Spleen (tissue), 11 donors: ENCODE results near the gene YTHDF1. TPM values are rescaled to one million over a fixed set of nuclear protein-coding genes. Genes with fewer than 3 reads are reported as not detected.

Experiments
- DNase-seq: peaks from one replicate; pipeline ENCODE4 v3.0.0-alpha.2; 2020
- H3K27ac ChIP-seq, 8 donors: fragments of 200-600 bp; sonication (generic) in 7 of 8; 1 replicate in 4 of 8; 2 replicates in 4 of 8; pipeline versions ENCODE4 v1.5.0 to v1.8.0; 2016 to 2021; ENCODE audit warnings: inconsistent platforms in 4 of 8, mild to moderate bottlenecking in 4 of 8, moderate library complexity in 1 of 8
- H3K27me3 ChIP-seq, 7 donors: fragments of 200-600 bp; sonication (generic) in 6 of 7; replicated peaks in 1 of 7; 1 replicate in 4 of 7; 2 replicates in 3 of 7; pipeline versions ENCODE4 v1.5.0 to v1.8.0; 2016 to 2021; ENCODE audit warnings: inconsistent platforms in 3 of 7, mild to moderate bottlenecking in 1 of 7
- H3K36me3 ChIP-seq, 6 donors: fragments of 200-600 bp; sonication (generic) in 5 of 6; 1 replicate in 4 of 6; 2 replicates in 2 of 6; pipeline versions ENCODE4 v1.5.0 to v1.8.0; 2016 to 2021; ENCODE audit warnings: inconsistent platforms in 2 of 6
- H3K4me1 ChIP-seq, 6 donors: fragments of 200-600 bp; sonication (generic) in 5 of 6; 1 replicate in 3 of 6; 2 replicates in 3 of 6; pipeline versions ENCODE4 v1.5.0 to v1.8.0; 2016 to 2021; ENCODE audit warnings: inconsistent platforms in 3 of 6
- H3K4me3 ChIP-seq, 8 donors: fragments of 200-600 bp; sonication (generic) in 7 of 8; 1 replicate in 4 of 8; 2 replicates in 4 of 8; pipeline versions ENCODE4 v1.5.0 to v1.8.0; 2016 to 2021; ENCODE audit warnings: inconsistent platforms in 4 of 8, mild to moderate bottlenecking in 4 of 8, moderate library complexity in 2 of 8
- H3K9me3 ChIP-seq, 8 donors: fragments of 200-600 bp; sonication (generic) in 7 of 8; 1 replicate in 4 of 8; 2 replicates in 4 of 8; pipeline versions ENCODE4 v1.5.0 to v1.8.0; 2016 to 2021; ENCODE audit warnings: inconsistent platforms in 4 of 8
- POLR2A ChIP-seq, 3 donors: fragments of 450-650 bp; IDR thresholded peaks; one replicate each; pipeline ENCODE4 v1.5.1; 2017; ENCODE audit warnings: antibody characterized with exemption in 3 of 3, mild to moderate bottlenecking in 1 of 3
- POLR2AphosphoS5 ChIP-seq, 3 donors: sonication (generic); formaldehyde crosslinking; IDR thresholded peaks; one replicate each; pipeline ENCODE4 v1.5.1; 2017; ENCODE audit warnings: antibody characterized with exemption in 3 of 3
- WGBS, 5 donors: extraction: QIAGEN DNeasy Blood & Tissue Kit in 3 of 5; methylation state at CpG; one replicate each; pipeline versions ENCODE4 v1.1.5 to v1.1.7; 2013 to 2018; 5-methylcytosine and 5-hydroxymethylcytosine counted together
- intact Hi-C: fragments of 100-400 bp; cut with DNase I; formaldehyde crosslinking; loops from one replicate; pipeline ENCODE4 v1.15.0; 2023; ENCODE audit warnings: low total_unique reads
- polyA plus RNA-seq, 3 donors: library from polyadenylated mRNA; stranded (reverse); fragments of 200-250 nt; gene quantifications; one replicate each; pipeline ENCODE4 v1.2.1, GENCODE V29; 2013
- total RNA-seq, 7 donors: library from RNA; depleted of rRNA in 3 of 7; stranded (reverse); fragments of >200 nt in 3 of 7; fragmentation: NEBNext Ultra II Directional in 4 of 7; extraction: Animal tissue kit (Norgen Biotek cat#: 25700) in 4 of 7; gene quantifications; one replicate each; pipeline versions ENCODE4 v1.1.0 to v1.2.1, GENCODE V29; 2016 to 2021
- TF ChIP-seq, protein P1 (sequence below), 11 experiments: fragments of 200-600 bp in 7 of 11; fragments of 450-650 bp in 4 of 11; sonication (generic) in 4 of 11; IDR thresholded peaks in 8 of 11; conservative IDR thresholded peaks in 3 of 11; 1 replicate in 7 of 11; 2 replicates in 4 of 11; pipeline versions ENCODE4 v1.4.0 to v1.8.0; 2016 to 2021; ENCODE audit warnings: antibody characterized with exemption in 11 of 11, inconsistent platforms in 4 of 11, mild to moderate bottlenecking in 1 of 11
- donor health status: healthy with polysubstance abuse.
- donor health status: DM: no; HTN: no; CAD: no; lungs with moderate emphysema.
- donor health status: DM: no; HTN: no; CAD: no.
- donor health status: Bipolar disorder and iron deficiency.
- donor health status: healthy.
- donor health status: DM: no; HTN: no; CAD: no.
- donor health status: DM: yes; HTN: yes; CAD: no.

YTHDF1 gene
- total and polyA plus RNA-seq, 10 donors = 18.8 to 41.6 (median 33.0) TPM

DNA sequence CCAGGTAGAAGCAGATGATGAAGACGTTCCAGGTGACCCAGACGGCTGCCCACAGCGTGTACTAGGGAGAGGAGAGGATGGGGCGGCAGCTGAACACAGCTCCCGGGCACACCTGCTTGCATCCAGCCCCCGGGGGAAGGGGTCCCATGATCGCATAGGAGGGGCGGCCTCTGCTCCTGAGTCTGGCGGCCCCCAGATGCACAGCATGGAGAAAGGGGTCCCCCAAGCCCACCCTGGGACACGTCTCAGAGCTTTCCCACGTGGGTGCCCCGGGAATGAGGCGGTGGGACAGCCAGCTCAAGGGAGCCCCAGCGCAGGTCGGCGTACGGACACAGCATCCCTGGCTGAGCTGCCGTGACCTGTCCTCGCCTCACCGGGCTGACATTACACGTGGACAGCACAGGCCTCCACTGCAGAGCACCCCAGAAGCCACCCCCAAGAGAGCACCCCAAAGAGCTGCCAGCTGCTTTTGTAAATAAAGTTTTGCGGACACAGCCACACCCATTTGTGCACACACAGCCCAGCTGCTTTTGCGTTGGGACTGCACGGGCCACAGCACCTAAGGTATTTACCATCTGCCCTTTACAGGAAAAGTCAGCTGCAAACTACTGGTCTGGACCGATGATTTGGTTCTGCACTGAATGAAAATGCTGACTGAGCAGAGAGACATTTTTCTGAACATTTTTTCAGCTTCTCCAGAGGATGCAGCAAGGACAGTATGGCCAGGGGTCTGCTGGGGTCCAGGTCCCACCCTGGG lies 33.1 kb upstream of the YTHDF1 start:
- TF ChIP-seq POLR2AphosphoS5 (IDR thresholded peaks at IDR 0.05) = no peak
- TF ChIP-seq, protein P1, sequence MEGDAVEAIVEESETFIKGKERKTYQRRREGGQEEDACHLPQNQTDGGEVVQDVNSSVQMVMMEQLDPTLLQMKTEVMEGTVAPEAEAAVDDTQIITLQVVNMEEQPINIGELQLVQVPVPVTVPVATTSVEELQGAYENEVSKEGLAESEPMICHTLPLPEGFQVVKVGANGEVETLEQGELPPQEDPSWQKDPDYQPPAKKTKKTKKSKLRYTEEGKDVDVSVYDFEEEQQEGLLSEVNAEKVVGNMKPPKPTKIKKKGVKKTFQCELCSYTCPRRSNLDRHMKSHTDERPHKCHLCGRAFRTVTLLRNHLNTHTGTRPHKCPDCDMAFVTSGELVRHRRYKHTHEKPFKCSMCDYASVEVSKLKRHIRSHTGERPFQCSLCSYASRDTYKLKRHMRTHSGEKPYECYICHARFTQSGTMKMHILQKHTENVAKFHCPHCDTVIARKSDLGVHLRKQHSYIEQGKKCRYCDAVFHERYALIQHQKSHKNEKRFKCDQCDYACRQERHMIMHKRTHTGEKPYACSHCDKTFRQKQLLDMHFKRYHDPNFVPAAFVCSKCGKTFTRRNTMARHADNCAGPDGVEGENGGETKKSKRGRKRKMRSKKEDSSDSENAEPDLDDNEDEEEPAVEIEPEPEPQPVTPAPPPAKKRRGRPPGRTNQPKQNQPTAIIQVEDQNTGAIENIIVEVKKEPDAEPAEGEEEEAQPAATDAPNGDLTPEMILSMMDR (IDR thresholded peaks at IDR 0.05 in 8 of 11, conservative IDR thresholded peaks at IDR 0.05 in 3 of 11) = no peak
- no peak for TF ChIP-seq POLR2A (IDR thresholded peaks at IDR 0.05)
- intact Hi-C loops = no loop called here
- DNase-seq = no peak
- H3K27ac ChIP-seq = no peak overlapping the region
- no peaks in the 10 kb centered on the region for H3K36me3 ChIP-seq
- 71 to 79% (median 78%) methylated on average over 19 to 25 of the region's 25 CpGs for WGBS, 5 donors
- H3K4me3 ChIP-seq = no peak overlapping the region
- peaks cover 0 to 100% (median 61%) of the 10 kb centered on the region in 7 donors for H3K27me3 ChIP-seq
- peaks cover 7 to 29% (median 13%) of the 10 kb centered on the region in 6 donors for H3K4me1 ChIP-seq
- no peaks in the 10 kb centered on the region for H3K9me3 ChIP-seq

GRCh38 chr20:63247671-63248228 lies 31.8 kb upstream of the YTHDF1 start:
- Histone ChIP-seq H3K4me3 (no peak overlapping the region), H3K27me3 (peaks cover 0 to 94% (median 48%) of the 10 kb centered on the region in 7 donors), H3K36me3 (no peaks in the 10 kb centered on the region), H3K27ac (no peak overlapping the region), H3K9me3 (no peaks in the 10 kb centered on the region), H3K4me1 (peaks cover 0 to 16% (median under 1%) of the 10 kb centered on the region in 6 donors)
- TF ChIP-seq POLR2A (IDR thresholded peaks at IDR 0.05) (no peak), POLR2AphosphoS5 (IDR thresholded peaks at IDR 0.05) (no peak)
- TF ChIP-seq, protein P1 (IDR thresholded peaks at IDR 0.05 in 8 of 11, conservative IDR thresholded peaks at IDR 0.05 in 3 of 11) = no peak
- intact Hi-C loops = no loop called here
- 62 to 78% (median 69%) methylated on average over 21 to 24 of the region's 24 CpGs for WGBS, 5 donors
- DNase-seq = no peak

DNA sequence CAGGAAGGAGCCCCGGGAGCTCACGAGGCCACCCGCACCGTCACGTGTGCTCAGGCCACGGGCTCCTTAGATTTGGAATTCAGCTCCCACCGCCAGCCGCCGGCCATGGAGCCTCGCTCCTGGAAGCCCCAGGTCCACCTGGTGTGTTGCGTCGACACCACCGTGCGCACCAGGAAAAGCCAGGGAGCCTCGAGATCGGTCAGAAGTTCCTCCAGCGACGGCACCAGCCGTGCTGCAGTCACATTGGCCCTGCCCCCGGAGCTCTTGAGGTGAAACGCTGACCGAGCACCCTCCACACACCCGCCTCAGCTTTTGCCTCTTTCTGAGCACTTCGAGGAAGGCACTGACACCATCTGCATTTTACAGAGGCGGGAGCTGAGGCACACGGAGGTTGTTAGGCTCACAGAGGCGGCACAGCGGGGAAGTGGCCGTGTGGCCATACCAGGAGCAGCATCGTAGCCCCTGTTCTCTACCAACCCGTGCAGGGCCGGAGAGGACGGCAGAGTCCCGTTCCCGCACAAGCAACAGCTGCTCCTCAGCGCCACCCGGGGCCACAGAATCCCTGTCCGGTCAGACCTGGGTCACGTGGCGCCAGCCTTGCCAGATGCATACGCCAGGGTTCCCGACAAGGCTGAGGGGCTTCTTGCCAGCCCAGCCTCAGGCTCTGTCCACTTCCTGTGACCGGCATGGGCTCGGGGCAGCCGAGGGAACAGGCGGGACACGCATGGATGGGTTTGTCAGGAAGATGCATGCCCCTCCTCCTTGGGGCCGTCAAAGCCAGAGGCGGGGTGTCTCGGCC lies 30.8 kb upstream of the YTHDF1 start:
- intact Hi-C loops = no loop called here
- Histone ChIP-seq H3K4me1 (peaks cover 0 to 13% (median 0%) of the 10 kb centered on the region in 6 donors), H3K36me3 (no peaks in the 10 kb centered on the region), H3K27me3 (peaks cover 0 to 83% (median 38%) of the 10 kb centered on the region in 7 donors), H3K27ac (no peak overlapping the region), H3K9me3 (no peaks in the 10 kb centered on the region), H3K4me3 (no peak overlapping the region)
- peak in 1 of 3 donors; percentile 12 for TF ChIP-seq POLR2AphosphoS5 (IDR thresholded peaks at IDR 0.05)
- TF ChIP-seq, protein P1 (IDR thresholded peaks at IDR 0.05 in 8 of 11, conservative IDR thresholded peaks at IDR 0.05 in 3 of 11) = no peak
- WGBS, 5 donors = 33 to 44% (median 39%) methylated on average over 28 to 50 of the region's 50 CpGs
- DNase-seq = no peak
